CD4-positive, alpha-beta T cell treated with Interleukin-6 at 100 ng/mL for 8 hours (primary cell): ENCODE measurements around the gene SP8.

Experiments used
- DNase-seq: peaks from one replicate; pipeline ENCODE4 v3.0.0-alpha.2; 2020; ENCODE audit warnings: mixed read lengths, low spot score

The SP8 gene

DNA sequence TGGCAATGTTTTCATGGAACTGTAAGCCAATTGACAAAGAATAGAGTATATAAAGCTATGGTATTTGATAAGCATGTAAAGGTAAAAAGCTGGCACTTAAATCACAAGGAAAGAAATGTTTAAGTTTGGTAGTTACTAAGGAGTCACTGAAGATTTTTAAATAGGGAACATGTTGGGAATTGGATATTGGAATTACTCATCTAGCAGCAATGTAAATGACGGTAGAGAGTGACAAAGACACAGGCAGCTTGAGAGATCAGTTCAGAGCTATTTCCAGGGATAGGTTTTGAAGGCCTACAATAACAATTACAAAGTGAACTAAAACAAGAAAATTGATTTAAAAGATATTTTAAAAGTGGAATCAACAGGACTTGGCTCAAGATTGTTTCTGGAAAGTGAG, 36.8 kb downstream of the SP8 start:
- no peak for DNase-seq

DNA sequence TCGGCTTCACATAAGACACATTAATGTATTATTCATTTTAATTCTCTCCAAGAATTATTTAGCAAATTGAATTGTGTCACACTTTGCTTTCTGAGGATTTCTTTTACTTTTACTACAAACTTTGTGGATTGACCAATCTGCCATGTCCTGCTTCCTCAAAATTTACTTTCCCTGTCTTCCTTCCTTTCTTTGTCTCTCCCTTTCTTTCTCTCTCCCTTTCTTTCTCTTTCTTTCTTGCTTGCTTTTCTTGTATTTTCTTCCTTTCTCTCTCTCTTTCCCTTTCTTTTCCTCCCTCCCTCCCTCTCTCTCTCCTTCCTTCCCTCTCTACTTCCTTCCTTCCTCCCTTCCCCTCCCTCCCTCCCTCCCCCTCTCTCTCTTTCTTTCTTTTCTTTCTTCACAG, 37.8 kb downstream of the SP8 start:
- DNase-seq = no peak

DNA sequence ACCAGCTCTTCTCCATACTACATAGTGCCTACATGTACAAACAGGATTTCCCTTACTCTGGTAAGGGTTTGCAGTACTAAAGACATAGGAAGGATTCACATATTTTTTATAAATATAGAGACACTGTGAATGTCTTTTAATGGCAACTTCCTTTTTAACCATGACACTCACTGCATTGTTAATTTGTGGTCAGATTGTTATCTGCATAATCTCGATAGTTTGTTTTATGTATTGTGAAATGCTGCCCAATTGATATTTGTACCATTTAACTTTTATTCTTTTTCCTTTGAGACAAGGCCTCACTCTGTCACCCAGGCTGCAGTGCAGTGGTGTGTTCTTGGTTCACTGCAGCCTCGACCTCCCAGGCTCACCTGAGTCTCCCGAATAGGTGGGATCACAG, 39.7 kb downstream of the SP8 start:
- no peak for DNase-seq

- no peak for DNase-seq
Observed at GRCh38 chr7:20745702-20746101, 41.0 kb downstream of the SP8 start.

- no peak for DNase-seq
Observed at GRCh38 chr7:20744954-20745446, 41.7 kb downstream of the SP8 start.

DNA sequence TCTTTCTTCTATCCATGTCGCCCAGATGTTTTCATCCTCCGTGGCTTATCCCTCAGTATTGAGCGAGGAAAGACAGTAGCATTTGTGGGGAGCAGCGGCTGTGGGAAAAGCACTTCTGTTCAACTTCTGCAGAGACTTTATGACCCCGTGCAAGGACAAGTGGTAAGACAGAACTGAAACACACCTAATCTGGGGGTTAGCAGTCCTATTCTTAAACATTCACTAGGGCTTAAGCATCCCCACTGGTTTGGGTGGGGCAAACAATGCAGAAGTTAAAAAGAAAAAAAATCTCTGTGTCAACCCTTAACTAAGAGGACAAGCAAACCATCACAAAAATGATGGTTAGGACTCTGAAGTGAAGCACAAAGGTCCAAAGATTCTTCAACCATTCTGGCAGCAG, 43.8 kb downstream of the SP8 start:
- DNase-seq = no peak

GRCh38 chr7:20741801-20742200, 44.9 kb downstream of the SP8 start:
- DNase-seq = no peak

- DNase-seq = no peak
Observed at GRCh38 chr7:20738518-20739481, 47.9 kb downstream of the SP8 start.

- DNase-seq = no peak
Observed at GRCh38 chr7:20737840-20738448, 48.7 kb downstream of the SP8 start.

DNA sequence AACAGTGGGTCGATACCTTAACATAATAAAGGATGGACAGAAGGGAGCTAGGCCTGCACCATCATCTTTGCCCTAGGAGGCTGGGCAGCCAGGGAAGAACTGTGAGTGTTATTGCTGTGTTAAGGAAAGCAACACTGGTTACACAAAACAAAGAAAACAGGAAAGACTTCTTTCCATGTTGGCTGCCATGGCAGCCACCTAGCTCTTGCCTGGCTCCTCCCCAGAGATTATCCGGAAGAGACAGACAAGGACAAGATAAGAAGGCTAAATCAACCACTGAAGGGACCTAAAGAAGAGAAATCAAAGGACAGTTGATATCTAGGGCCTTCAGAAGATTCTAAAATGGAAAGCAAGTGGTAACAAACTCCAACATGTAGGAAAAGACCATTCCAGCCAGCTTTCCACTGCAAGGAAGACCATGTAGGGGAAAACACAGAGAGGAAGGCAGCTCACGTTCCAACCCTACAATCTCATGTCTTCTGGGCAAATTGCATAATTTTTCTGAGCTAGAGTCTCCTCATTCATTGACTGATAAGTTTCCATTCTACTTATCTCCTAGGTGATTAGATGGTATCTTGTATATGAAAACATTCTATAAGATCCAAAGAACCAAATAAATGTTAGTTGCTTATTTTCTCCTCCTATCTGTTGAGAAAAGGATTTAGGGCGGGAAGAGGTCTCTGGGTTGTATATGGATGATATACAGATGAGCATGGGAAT, 51.2 kb downstream of the SP8 start:
- DNase-seq = no peak
